Right lung (tissue), 10 donors: Measurements from ENCODE around the gene SLC15A1. TPM values are rescaled to one million over a fixed set of nuclear protein-coding genes. Genes with fewer than 3 reads are reported as not detected.

ENCODE experiments used
- DNase-seq, 2 donors: peaks; one replicate each; pipeline ENCODE4 v3.0.0-alpha.2; 2013
- long read RNA-seq, 8 donors: transcript quantifications; one replicate each; lab custom pipeline, GENCODE V29; 2026
- polyA plus RNA-seq, 5 donors: library from polyadenylated mRNA; unstranded; fragments of 120-200 nt; gene quantifications; one replicate each; pipeline versions ENCODE4 v1.2.1 to v1.2.3, GENCODE V29; 2013; ENCODE audit warnings: inconsistent platforms in 1 of 5, low replicate concordance in 1 of 5; ENCODE audit not compliant: insufficient read length in 5 of 5, insufficient read depth in 1 of 5

SLC15A1 gene, protein sequence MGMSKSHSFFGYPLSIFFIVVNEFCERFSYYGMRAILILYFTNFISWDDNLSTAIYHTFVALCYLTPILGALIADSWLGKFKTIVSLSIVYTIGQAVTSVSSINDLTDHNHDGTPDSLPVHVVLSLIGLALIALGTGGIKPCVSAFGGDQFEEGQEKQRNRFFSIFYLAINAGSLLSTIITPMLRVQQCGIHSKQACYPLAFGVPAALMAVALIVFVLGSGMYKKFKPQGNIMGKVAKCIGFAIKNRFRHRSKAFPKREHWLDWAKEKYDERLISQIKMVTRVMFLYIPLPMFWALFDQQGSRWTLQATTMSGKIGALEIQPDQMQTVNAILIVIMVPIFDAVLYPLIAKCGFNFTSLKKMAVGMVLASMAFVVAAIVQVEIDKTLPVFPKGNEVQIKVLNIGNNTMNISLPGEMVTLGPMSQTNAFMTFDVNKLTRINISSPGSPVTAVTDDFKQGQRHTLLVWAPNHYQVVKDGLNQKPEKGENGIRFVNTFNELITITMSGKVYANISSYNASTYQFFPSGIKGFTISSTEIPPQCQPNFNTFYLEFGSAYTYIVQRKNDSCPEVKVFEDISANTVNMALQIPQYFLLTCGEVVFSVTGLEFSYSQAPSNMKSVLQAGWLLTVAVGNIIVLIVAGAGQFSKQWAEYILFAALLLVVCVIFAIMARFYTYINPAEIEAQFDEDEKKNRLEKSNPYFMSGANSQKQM
- polyA plus RNA-seq = under 1 TPM; 0.53 to 0.99 (median 0.64) TPM
- long read RNA-seq, donor 1 = 0 reads
- long read RNA-seq, donor 2 = 0 reads
- long read RNA-seq, donor 3 = 0 reads
- long read RNA-seq, donor 4 = 0 reads
- long read RNA-seq, donor 5 = 0 reads
- long read RNA-seq, donor 6 = 0 reads
- long read RNA-seq, donor 7 = 0 reads
- long read RNA-seq, donor 8 = 0 reads

DNA sequence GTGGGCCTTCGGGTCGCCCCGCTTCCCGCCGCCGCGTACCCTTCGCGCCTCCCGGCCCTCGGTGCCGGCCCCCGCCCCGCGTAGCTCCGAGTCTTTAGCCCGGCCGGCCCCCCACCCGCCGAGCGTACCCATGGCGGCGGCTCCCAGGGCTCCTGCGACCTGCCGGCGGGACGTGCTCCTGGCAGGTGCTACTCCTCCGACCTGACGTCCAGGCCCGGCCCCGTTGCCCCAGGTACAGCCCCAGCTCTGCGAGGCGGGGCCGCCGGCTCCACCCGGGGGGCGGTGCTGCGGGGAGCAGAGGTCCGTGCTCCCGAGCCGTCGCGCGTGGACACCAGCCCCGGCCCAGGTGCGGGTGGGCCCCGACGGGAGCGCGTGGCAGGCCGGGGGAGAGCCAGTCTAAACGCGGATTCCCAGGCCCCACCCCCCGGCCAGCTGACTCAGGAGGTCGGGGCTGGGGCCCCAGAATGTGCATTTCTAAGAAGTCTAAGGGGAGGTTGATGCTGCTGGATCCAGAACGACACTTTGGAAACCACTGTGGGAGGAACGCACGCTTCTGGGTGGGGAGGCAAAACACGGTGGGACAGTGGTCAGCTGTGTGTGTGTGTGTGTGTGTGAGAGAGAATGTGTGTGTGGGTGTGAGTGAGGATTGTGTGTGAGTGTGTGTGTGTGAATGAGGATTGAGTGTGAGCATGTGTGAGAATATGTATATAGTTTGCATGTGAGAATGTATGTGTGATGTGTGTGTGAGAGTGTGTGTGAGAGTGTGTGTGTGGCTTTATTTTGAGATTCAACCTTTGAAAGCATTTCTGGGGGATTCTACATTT, at the start of gene SLC15A1:
TSS of gene SLC15A1 (minus strand) at position 206 of the 824 bp plus-strand sequence. CDS start at position 132, 74 bp downstream.
- DNase-seq = no peak

DNA sequence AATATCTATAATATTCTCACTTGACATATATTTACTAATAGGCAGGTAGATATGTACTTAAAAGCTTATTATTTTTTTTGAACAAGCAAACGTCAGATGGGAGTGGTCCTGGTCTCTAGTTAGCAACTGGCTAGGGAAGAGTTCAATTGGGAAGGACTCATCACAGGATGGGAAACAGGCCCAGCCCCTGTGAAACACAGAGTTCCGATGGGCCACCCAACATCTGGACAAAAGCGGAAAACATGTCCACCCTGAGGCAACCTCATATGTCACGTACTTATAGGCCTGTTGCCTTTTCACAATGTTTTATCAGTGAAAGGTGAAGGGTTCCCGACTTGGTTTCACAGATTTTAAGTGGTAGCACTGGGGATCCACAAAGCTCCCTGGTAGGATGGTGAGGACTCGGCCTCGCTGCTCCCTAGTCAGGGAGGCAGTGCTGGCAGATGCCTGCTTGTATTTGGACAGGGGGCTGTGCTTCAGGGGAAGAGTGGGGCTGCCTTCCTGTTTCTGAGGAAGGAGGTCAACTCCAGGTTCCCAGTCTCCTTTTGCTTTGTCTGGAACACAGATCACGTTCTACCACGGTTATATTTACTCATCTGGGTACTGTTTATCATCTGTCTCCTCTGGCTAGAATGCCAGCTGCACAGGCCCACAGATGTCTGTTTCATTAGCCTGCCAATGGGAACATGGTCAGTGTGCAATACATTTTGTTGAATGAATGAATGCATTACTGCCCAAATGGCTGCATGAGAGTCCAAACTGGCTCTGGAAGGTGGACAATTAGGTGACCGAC, 49.4 kb upstream of the SLC15A1 start:
- no peak for DNase-seq

DNA sequence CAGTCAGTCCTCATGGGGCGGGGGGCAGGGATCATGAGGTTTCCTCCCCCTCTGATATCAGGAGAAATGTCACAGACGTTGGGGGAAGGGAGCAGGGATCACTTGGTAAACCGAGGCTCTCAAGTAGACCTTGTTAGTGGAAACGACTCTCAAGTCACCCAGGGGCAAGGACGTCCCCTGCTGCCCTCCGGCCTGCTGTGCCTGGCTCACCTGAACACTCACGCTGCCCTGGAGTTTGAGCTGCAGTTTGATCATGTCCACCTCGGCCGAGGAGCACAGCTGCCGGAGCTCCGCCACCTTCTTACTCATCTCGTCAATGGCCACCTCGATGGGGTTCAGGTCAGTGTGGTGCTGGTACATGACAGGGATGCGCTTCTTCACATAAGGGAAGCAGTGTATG, 47.6 kb upstream of the SLC15A1 start:
- DNase-seq = no peak

DNA sequence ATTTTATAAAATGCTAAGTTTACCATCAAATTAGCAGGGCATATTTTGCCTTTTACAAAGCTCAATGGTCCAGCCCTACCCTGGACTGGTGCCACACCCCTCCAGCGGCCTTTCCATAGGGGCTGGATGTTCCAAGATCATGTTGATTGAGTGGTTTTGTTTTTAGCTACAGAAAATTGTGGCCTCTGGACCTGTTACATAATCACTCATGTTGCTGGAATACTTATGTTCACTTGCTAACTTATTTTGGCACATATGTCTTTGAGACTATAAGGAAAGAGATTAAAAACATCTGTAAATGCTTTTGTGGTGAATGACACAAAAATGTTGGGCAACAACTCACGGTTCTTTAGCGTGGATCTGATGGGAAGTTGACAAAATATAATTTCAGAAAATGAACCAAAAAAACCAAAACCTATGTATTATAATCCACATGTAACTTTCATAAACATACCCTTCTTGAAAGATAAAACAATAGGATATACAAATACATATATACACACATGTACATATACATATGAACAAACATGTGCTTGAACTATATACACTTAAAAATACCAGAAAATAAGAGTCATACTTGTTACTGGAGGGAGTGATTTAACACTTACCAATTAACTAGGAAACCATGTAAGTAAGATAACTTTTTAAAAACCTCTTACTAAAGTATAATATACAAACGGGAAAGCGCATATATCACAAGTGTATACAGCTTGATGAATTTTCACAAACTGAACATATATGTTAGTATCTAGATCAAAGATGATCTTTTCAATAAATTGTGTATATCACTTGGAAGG, 46.6 kb upstream of the SLC15A1 start:
- DNase-seq = peak; percentile 56 to 78

DNA sequence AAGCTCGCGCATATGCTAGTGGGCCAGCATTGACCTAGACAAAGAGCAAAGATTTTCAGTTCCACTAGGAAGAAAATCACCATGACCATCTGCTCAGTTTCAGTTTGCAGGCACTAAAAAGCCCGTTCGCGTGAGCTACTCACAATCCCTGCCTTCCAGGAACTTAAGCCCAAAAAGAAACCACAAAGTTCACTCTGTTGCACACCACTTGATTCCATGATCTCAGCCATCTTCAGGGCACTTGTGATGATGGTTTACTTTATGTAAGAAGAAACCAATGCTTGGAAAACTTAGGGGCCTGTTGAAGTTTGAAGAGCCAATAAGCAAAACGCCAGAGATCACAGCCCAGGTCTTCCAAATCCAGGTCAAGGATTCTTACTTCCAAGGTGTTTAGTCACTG, 45.0 kb upstream of the SLC15A1 start:
- DNase-seq = no peak

DNA sequence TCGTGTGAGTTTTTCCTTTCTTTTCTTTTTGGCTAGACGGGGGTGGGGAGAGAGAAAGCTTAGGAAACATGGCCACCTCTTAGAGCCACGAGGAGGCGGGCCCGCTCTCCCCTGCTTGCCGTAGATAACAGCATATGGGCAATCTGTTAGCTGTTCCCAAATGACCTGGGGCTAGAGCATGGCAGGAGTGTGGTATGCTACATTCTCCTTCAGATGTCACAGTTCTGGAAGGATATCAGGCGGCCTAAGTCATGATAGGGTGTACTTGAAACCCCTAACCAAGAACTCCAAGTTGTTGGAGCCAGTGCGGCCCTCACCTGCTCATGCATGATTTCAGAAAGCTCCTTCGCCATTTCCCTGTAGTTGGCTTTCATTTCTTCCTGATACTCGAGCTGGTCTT, 44.3 kb upstream of the SLC15A1 start:
- no peak for DNase-seq

DNA sequence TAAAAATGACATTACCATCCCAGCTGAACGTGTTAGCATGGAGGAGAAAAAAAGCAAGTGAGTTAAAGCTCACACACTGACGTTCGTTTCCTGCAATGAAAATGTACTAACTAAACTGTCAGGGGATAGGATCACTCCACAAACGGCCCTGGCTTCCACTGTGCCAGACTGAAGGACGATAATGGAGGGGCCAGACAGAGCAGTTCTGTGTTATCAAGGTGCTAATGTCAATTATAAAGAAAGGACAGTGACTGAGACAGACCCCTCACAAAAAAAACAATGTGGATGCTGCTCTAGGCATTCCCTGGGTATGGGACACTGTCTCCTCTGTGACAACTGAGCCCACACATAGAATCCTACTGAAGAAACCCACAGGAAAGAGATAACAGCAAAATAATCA, 43.7 kb upstream of the SLC15A1 start:
- no peak for DNase-seq

DNA sequence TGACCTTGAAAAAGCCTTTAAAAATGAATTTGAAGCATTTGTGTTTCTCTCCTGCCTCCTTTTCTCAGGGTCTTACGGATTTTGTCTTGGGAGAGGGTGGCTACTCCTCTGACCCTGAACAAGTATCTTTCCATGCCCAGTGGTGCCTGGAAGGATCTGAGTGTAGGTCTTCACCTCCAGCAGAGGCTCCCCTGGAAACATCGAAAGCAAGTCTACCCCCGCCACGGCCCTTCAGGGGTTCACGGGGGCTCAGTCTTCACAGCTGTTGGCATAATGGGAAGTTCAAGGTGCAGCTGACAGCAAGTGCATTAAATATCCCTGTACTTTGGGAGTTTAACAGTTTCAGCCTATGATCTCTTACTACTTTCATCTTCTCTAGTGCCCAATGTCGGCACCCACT, 42.7 kb upstream of the SLC15A1 start:
- no peak for DNase-seq

DNA sequence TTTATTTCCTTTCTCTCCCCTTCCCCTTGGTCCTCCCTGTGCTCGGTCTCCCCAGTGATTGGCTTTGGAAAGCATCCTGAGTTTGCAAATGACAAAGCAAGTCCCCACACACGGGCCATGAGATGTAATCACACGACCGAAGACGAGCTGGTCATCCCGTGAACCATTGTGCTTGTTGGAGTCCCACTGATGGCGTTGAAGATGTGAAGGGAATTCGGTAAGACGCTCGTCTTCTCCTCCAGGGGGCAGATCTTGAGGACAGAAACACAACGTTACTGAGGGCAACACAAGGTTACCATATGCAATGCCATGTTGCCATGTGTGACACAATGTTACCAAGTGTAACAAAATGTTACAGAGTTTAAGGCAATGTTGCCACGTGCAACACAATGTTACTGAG, 42.0 kb upstream of the SLC15A1 start:
- DNase-seq = no peak

DNA sequence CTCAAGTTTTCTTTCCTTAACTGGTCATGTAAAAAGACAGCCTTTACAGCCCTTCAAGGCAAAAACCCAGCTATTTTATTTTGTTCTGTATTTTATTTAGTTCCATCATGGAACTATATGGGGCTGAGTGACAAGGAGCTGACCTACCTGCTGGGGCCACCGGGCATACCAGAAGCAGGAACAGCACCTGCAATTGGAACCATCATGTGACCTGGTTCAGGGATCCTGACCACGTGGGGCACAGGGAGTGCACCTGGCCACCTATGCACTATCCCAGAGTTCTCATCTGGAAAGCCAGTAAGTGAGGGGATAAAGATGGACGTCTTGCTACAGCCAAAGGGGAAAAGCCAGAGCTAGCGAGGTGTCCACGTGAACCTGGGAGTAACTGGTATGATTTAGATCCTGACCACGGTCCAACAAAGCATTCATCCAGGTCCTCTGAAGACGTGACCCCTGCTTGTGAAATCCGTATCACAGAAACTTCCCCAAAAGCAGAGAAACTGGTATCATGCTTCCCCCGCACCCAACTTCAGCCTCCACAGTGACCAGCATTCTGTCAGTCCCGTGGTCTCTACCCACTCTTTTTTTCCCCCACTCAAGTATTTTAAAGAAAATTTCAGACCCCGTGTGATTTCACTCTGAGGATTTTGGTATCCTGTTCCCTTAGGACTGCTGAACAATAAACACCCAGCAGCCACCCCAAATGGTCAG, 40.5 kb upstream of the SLC15A1 start:
- DNase-seq = no peak

DNA sequence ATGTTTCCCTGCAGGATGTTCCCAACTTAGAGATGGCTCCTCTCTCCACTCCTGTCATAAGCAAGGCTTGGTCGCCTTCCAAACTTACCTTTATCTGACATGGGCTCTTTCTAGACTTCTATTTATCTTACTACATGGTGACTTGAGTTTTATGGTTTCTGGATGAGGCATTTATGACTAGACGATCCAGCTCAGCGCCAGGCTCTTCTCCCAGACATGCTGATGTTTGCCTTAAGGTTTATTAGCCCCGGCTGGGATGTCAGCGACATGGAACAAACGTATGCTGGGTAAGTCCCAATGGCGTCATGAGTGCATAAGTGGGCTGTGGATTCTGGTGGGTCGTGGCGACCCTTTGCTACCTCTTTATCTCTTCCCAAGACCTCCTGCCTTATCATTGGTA, 39.8 kb upstream of the SLC15A1 start:
- no peak for DNase-seq

DNA sequence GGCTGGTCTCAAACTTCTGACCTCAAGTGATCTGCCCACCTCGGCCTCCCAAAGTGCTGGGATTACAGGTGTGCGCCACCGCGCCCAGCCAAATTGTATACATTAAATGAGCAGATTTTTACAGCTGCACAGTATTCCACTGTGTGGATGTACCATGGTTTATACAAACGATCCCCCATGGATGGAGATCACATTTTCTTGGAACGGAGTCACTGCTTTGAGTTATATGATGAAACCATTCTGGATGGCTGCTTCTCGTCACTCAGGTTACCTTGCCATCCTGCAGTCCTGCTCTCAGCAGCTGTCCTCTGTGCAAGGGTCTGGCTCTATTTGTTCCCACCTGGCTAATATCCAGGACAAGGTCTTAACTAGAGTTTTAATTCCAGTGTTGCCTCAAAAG, 39.1 kb upstream of the SLC15A1 start:
- no peak for DNase-seq

DNA sequence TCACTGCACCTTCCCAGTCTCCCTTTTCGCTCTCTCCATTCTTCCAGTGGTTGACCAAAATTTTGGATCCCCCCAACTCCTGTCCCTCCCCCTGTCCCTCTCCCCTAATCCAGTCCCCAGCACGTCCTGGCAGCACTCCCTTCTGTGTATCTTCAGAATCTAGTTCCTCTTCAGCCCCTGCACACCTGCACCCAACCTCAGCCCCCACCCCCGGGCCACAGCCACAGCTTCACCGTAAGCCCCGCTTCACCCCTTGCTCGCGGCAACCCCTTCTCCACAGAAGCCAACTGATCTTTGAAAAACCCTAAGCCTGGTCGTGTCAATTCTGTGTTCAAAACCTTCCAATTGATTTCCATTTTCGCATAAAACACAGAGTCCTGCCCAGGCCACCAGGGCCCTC, 35.5 kb upstream of the SLC15A1 start:
- no peak for DNase-seq

DNA sequence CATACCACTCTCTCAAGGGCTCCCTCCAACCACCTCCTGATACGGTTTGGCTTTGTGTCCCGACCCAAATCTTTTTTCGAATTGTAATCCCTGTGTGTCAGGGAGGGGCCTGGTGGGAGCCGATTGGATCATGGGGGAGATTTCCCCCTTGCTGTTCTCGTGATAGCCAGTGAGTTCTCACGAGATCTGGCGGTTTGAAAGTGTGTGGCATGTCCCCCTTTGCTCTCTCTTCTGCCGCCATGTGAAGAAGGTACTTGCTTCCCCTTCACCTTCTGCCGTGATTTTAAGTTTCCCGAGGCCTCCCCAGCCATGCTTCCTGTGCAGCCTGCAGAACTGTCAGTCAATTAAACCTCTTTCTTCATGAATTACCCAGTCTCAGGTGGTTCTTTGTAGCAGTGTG, 34.7 kb upstream of the SLC15A1 start:
- DNase-seq = no peak

DNA sequence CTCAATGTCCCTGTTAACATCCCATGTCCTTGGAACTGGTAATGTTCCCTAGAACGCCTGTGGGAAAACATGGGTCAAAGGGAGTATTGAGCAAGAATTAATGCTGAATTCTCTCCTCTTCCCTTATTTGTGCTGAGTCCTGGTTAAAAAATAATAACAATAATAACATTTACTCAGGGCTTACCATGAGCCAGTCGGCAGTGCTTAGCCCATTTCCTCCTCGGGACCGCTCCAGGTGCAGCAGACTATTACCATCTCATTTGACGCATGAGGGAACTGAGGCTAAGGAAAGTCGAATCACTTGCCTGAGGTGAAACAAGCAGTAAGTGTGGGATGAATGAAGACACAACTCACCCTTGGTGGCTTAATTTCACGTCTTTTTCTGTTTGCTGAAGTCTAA, 33.6 kb upstream of the SLC15A1 start:
- DNase-seq = no peak

DNA sequence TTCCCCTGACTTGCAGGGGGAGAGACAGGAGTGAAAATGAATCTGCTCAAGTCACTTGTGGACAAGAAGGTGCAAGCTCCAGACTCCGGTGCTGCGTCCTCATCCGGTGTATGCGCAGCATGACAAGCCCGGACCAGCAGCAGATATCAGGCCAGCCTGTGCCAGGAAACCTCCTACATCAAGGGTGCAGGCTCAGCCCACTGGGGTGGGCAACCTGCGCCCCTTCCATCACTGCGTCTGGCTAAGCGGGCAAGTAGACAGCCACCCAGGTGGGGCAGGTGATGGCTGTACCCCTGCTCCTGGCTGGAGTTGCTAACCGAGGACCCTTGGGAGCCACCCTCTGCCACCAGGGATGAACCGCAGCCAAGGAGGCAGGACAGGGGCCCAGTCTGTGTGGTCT, 32.9 kb upstream of the SLC15A1 start:
- DNase-seq = no peak

DNA sequence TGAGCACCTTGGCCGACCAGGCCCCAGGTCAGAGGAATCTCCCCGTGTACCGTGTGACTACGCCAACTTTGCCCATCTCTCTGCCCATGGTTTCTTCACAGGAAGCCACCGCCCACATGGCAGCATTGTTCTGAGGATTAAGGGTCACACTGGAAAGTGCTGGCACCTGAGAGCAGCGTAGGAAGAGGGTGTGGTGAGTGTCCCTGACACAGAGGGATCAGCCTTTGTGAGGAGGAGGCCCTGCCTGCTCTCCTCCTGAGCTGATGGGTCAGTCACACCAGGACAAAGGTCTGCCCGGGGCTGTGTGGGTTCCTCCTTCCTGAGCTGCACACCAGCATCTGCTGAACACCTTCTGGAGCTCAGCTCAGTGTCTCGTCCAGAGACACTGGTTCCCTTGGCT, 32.2 kb upstream of the SLC15A1 start:
- no peak for DNase-seq

DNA sequence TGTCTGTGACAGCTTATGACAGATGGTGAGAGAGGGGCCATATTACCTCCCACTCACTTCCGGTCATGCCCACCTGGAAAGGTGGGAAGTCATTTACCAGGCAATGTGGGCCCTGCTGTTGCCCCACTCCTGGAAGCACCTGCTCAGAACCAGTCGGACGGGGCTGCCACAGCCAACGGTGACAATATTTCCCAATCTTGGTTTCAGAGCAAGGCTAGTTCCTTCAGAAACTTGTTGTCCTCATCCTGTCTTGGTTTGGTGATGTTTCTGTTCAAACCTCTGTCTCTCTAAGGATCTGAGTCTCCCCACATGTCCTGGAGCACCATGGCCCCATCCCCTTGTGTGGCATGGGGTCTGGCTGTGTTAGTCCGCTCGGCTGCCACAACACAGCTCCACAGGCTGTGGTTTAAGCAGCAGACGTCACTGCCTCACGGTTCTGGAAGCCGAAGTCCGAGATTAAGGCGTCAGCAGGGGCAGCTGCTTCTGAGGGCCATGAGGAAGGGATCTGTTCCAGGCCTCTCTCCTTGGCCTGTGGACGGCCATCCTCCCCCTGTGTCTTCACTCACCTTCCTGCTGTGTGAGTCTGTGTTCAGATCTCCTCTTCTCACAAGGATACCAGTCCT, 31.5 kb upstream of the SLC15A1 start:
- no peak for DNase-seq

DNA sequence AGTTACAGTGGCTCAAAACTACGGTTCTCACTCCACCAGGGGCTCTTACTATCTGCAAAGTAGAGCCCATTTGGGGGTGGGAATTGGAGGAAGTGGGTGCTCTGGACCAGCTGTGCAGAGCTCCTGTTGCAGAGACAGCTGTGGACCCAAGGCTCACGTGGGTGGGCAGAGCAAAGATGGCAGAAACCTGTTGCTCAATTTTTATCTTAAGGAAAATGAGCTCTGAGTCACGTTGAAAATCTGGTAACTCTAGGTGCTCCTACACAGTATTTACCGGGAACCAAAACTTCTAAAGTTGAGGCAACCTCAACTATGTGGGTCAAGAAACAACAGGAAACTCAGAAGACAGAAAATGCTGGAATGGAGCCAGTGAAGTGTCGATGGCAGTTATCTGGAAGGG, 30.2 kb upstream of the SLC15A1 start:
- no peak for DNase-seq
